Breast epithelium (tissue), 4 donors: Measurements from ENCODE around the gene URAD. TPM values are rescaled to one million over a fixed set of nuclear protein-coding genes. Genes with fewer than 3 reads are reported as not detected.
A peak's percentile ranks its signal among the peaks of the same experiment; 100 is the strongest.

Experiments
- DNase-seq, 2 donors: peaks; one replicate each; pipeline ENCODE4 v3.0.0-alpha.2; 2019; ENCODE audit warnings: low spot score in 2 of 2
- H3K27ac ChIP-seq, 2 donors: fragments of 200-600 bp; sonication (generic) in 1 of 2; one replicate each; pipeline ENCODE4 v1.5.1; 2016 to 2019; ENCODE audit warnings: mild to moderate bottlenecking in 1 of 2
- H3K27me3 ChIP-seq, 2 donors: fragments of 200-600 bp; sonication (generic) in 1 of 2; one replicate each; pipeline versions ENCODE4 v1.5.1 to v1.6.0; 2017 to 2019; ENCODE audit warnings: control low read depth in 1 of 2, mild to moderate bottlenecking in 1 of 2
- H3K36me3 ChIP-seq: fragments of 200-600 bp; one replicate; pipeline ENCODE4 v1.5.1; 2019
- H3K4me1 ChIP-seq, 2 donors: fragments of 200-600 bp; sonication (generic); one replicate each; pipeline ENCODE4 v1.5.1; 2016 to 2019; ENCODE audit warnings: control low read depth in 1 of 2
- H3K4me3 ChIP-seq, 3 donors: fragments of 200-600 bp; sonication (generic); 1 replicate in 2 of 3; 2 replicates in 1 of 3; pipeline ENCODE4 v1.5.1; 2016 to 2019; ENCODE audit warnings: mild to moderate bottlenecking in 3 of 3, moderate library complexity in 2 of 3
- H3K9me3 ChIP-seq, 2 donors: fragments of 200-600 bp; sonication (generic) in 1 of 2; one replicate each; pipeline ENCODE4 v1.5.1; 2016 to 2019; ENCODE audit warnings: control low read depth in 1 of 2
- CTCF ChIP-seq, 3 donors: fragments of 450-650 bp; IDR thresholded peaks; one replicate each; pipeline ENCODE4 v1.5.1; 2016 to 2017; ENCODE audit warnings: antibody characterized with exemption in 3 of 3, mild to moderate bottlenecking in 3 of 3, moderate library complexity in 3 of 3
- POLR2A ChIP-seq: fragments of 450-650 bp; IDR thresholded peaks from one replicate; pipeline ENCODE4 v1.6.1; 2016; ENCODE audit warnings: antibody characterized with exemption, mild to moderate bottlenecking, moderate library complexity
- POLR2AphosphoS5 ChIP-seq, 3 donors: sonication (generic); formaldehyde crosslinking; IDR thresholded peaks; one replicate each; pipeline ENCODE4 v1.6.1; 2017; ENCODE audit warnings: antibody characterized with exemption in 3 of 3
- intact Hi-C: fragments of 100-400 bp; cut with DNase I; formaldehyde crosslinking; loops from one replicate; pipeline ENCODE4 v1.15.1; 2023; ENCODE audit warnings: low total_unique reads
- total RNA-seq, 3 donors: library from RNA; depleted of rRNA; stranded (reverse); fragments of >200 nt; gene quantifications; one replicate each; pipeline ENCODE4 v1.1.0, GENCODE V29; 2016

URAD gene
- total RNA-seq, 3 donors from 2014 or later = 0.32 to 1.3 TPM; not detected in 1

- Histone ChIP-seq H3K27me3 (peaks cover 0 to 86% of the 10 kb centered on the region in 2 donors), H3K4me3 (no peak overlapping the region), H3K4me1 (peaks cover 5 to 6% of the 10 kb centered on the region in 2 donors), H3K27ac (no peak overlapping the region), H3K9me3 (no peaks in the 10 kb centered on the region), H3K36me3 (no peaks in the 10 kb centered on the region)
- intact Hi-C loops = no loop called here
- DNase-seq = no peak
- no peak for TF ChIP-seq POLR2AphosphoS5 (IDR thresholded peaks at IDR 0.05)
- TF ChIP-seq CTCF (IDR thresholded peaks at IDR 0.05) = no peak
- TF ChIP-seq POLR2A = no peak
These were observed 7.3 kb downstream of the URAD start for GRCh38 chr13:27981006-27981708.

GRCh38 chr13:27980280-27980998 is 8.1 kb downstream of the URAD start:
- Histone ChIP-seq H3K9me3 (no peaks in the 10 kb centered on the region), H3K27me3 (peaks cover 0 to 87% of the 10 kb centered on the region in 2 donors), H3K27ac (no peak overlapping the region), H3K36me3 (no peaks in the 10 kb centered on the region), H3K4me3 (peak overlapping the region in 1 of 3 donors; percentile 15), H3K4me1 (peaks cover 5 to 6% of the 10 kb centered on the region in 2 donors)
- intact Hi-C loops = no loop called here
- no peak for DNase-seq
- TF ChIP-seq CTCF (IDR thresholded peaks at IDR 0.05) = no peak
- no peak for TF ChIP-seq POLR2AphosphoS5 (IDR thresholded peaks at IDR 0.05)
- no peak for TF ChIP-seq POLR2A

- Histone ChIP-seq H3K9me3 (no peaks in the 10 kb centered on the region), H3K4me1 (peaks cover 5 to 6% of the 10 kb centered on the region in 2 donors), H3K4me3 (peak overlapping the region in 1 of 3 donors; percentile 15), H3K36me3 (no peaks in the 10 kb centered on the region), H3K27ac (no peak overlapping the region), H3K27me3 (peaks cover 0 to 93% of the 10 kb centered on the region in 2 donors)
- intact Hi-C loops = loop anchor here (10.0 kb wide), 1 partner anchor 615 kb away; no protein-coding TSS in a partner anchor
- DNase-seq = no peak
- TF ChIP-seq CTCF (IDR thresholded peaks at IDR 0.05) = no peak
- TF ChIP-seq POLR2A = no peak
- TF ChIP-seq POLR2AphosphoS5 (IDR thresholded peaks at IDR 0.05) = no peak
These were observed 8.7 kb downstream of the URAD start for GRCh38 chr13:27979765-27980279.

GRCh38 chr13:27979001-27979643 is 9.4 kb downstream of the URAD start:
- DNase-seq = no peak
- Histone ChIP-seq H3K27me3 (peaks cover 0 to 99% of the 10 kb centered on the region in 2 donors), H3K4me3 (no peak overlapping the region), H3K9me3 (no peaks in the 10 kb centered on the region), H3K36me3 (no peaks in the 10 kb centered on the region), H3K4me1 (peaks cover 5 to 6% of the 10 kb centered on the region in 2 donors), H3K27ac (no peak overlapping the region)
- no peak for TF ChIP-seq POLR2A
- no peak for TF ChIP-seq CTCF (IDR thresholded peaks at IDR 0.05)
- no peak for TF ChIP-seq POLR2AphosphoS5 (IDR thresholded peaks at IDR 0.05)
- intact Hi-C loops = loop anchor here (10.0 kb wide), 1 partner anchor 614 kb away; no protein-coding TSS in a partner anchor
